Neural cell (in vitro differentiated cells): ENCODE measurements around the gene KMT2B. TPM values are rescaled to one million over a fixed set of nuclear protein-coding genes. Genes with fewer than 3 reads are reported as not detected.

Experiments
- H2AFZ ChIP-seq: fragments of 200-600, 300-800 bp; sonication (generic), shearing (Covaris generic); 2 replicates; pipeline ENCODE4 v1.6.0; 2014; ENCODE audit warnings: low read depth, mild to moderate bottlenecking, antibody characterized with exemption, low read length, moderate library complexity
- H3F3A ChIP-seq: fragments of 200-600 bp; shearing (Covaris generic); 2 replicates; pipeline ENCODE4 v1.6.1; 2016; ENCODE audit warnings: mild to moderate bottlenecking, moderate library complexity, mixed read lengths, antibody characterized with exemption, low read length; ENCODE audit not compliant: insufficient read depth, poor library complexity, severe bottlenecking
- H3K27ac ChIP-seq: fragments of 200-600, 300-800 bp; sonication (generic), shearing (Covaris generic); 2 replicates; pipeline ENCODE4 v1.5.1; 2014; ENCODE audit warnings: mild to moderate bottlenecking, low read length, moderate library complexity
- H3K27me3 ChIP-seq: fragments of 300-800, 200-600 bp; sonication (generic), shearing (Covaris generic); 2 replicates; pipeline ENCODE4 v1.6.0; 2014; ENCODE audit warnings: mild to moderate bottlenecking, low read depth, low read length, moderate library complexity; ENCODE audit not compliant: insufficient read depth
- H3K36me3 ChIP-seq: fragments of 300-800, 200-600 bp; sonication (generic), shearing (Covaris generic); 2 replicates; pipeline ENCODE4 v1.5.1; 2014; ENCODE audit warnings: mild to moderate bottlenecking, antibody characterized with exemption, low read length, moderate library complexity; ENCODE audit not compliant: insufficient read depth
- H3K4me2 ChIP-seq: fragments of 300-800, 200-600 bp; sonication (generic), shearing (Covaris generic); 2 replicates; pipeline ENCODE4 v1.6.0; 2014; ENCODE audit warnings: mild to moderate bottlenecking, low read length
- H3K4me3 ChIP-seq: fragments of 300-800, 200-600 bp; sonication (generic), shearing (Covaris generic); 2 replicates; pipeline ENCODE4 v1.5.1; 2014; ENCODE audit warnings: mild to moderate bottlenecking, low read length, moderate library complexity
- H3K79me2 ChIP-seq: fragments of 200-600 bp; shearing (Covaris generic); replicated peaks from 2 replicates; pipeline ENCODE4 v1.6.0; 2014; ENCODE audit warnings: mild to moderate bottlenecking, low read length, moderate library complexity; ENCODE audit not compliant: insufficient read depth
- H3K9ac ChIP-seq: fragments of 300-800, 200-600 bp; sonication (generic), shearing (Covaris generic); 2 replicates; pipeline ENCODE4 v1.6.1; 2016; ENCODE audit warnings: mild to moderate bottlenecking, low read length, mixed read lengths
- H3K9me2 ChIP-seq: fragments of 200-600 bp; shearing (Covaris generic); 2 replicates; pipeline ENCODE4 v1.6.1; 2016; ENCODE audit warnings: mild to moderate bottlenecking, low read length, mixed read lengths; ENCODE audit not compliant: insufficient read depth
- H3K9me3 ChIP-seq: fragments of 200-600, 300-800 bp; sonication (generic), shearing (Covaris generic); 2 replicates; pipeline ENCODE4 v1.6.1; 2016; ENCODE audit warnings: mild to moderate bottlenecking, mixed run types, low read length, moderate library complexity, mixed read lengths
- H4K20me1 ChIP-seq: fragments of 200-600 bp; shearing (Covaris generic); 2 replicates; pipeline ENCODE4 v1.6.1; 2016; ENCODE audit warnings: mild to moderate bottlenecking, mixed run types; ENCODE audit not compliant: insufficient read depth
- EP300 ChIP-seq: fragments of 450-650 bp; conservative IDR thresholded peaks from 2 replicates; pipeline ENCODE4 v1.6.1; 2014; ENCODE audit warnings: antibody characterized with exemption, mild to moderate bottlenecking, moderate library complexity; ENCODE audit not compliant: poor library complexity, severe bottlenecking
- EZH2 ChIP-seq: fragments of 200-600, 300-800 bp; shearing (Covaris generic), sonication (generic); IDR thresholded peaks from 2 replicates; pipeline ENCODE4 v1.6.1; 2014; ENCODE audit warnings: antibody characterized with exemption, low read length, borderline replicate concordance, mild to moderate bottlenecking; ENCODE audit not compliant: insufficient read depth, poor library complexity, severe bottlenecking
- MXI1 ChIP-seq: fragments of 450-650 bp; conservative IDR thresholded peaks from 2 replicates; pipeline ENCODE4 v1.6.1; 2014; ENCODE audit warnings: antibody characterized with exemption, mild to moderate bottlenecking; ENCODE audit not compliant: poor library complexity, severe bottlenecking
- POLR2AphosphoS5 ChIP-seq: IDR thresholded peaks from 2 replicates; pipeline ENCODE4 v1.6.1; 2012
- RAD21 ChIP-seq: fragments of 450-650 bp; conservative IDR thresholded peaks from 2 replicates; pipeline ENCODE4 v1.6.1; 2014; ENCODE audit warnings: antibody characterized with exemption, mild to moderate bottlenecking, moderate library complexity
- SMC3 ChIP-seq: fragments of 450-650 bp; conservative IDR thresholded peaks from 2 replicates; pipeline ENCODE4 v1.6.1; 2014; ENCODE audit warnings: antibody characterized with exemption, mild to moderate bottlenecking, moderate library complexity; ENCODE audit not compliant: poor library complexity
- TAF1 ChIP-seq: IDR thresholded peaks from 2 replicates; pipeline ENCODE4 v1.6.1; 2012; ENCODE audit warnings: low read depth
- polyA plus RNA-seq: library from polyadenylated mRNA; depleted of rRNA; stranded (reverse); fragments of >200 nt; gene quantifications from 2 replicates; pipeline ENCODE4 v1.2.3, GENCODE V29; 2014
- TF ChIP-seq, protein P1 (sequence below): IDR thresholded peaks from 2 replicates; pipeline ENCODE4 v1.6.1; 2012; ENCODE audit warnings: borderline replicate concordance
- TF ChIP-seq, protein P2 (sequence below): fragments of 450-650 bp; IDR thresholded peaks from 2 replicates; pipeline ENCODE4 v1.5.1; 2014; ENCODE audit warnings: antibody characterized with exemption, mild to moderate bottlenecking, moderate library complexity; ENCODE audit not compliant: poor library complexity, severe bottlenecking

The KMT2B gene
- polyA plus RNA-seq, 1 donor from 2014 or later, result 15.8 TPM

DNA sequence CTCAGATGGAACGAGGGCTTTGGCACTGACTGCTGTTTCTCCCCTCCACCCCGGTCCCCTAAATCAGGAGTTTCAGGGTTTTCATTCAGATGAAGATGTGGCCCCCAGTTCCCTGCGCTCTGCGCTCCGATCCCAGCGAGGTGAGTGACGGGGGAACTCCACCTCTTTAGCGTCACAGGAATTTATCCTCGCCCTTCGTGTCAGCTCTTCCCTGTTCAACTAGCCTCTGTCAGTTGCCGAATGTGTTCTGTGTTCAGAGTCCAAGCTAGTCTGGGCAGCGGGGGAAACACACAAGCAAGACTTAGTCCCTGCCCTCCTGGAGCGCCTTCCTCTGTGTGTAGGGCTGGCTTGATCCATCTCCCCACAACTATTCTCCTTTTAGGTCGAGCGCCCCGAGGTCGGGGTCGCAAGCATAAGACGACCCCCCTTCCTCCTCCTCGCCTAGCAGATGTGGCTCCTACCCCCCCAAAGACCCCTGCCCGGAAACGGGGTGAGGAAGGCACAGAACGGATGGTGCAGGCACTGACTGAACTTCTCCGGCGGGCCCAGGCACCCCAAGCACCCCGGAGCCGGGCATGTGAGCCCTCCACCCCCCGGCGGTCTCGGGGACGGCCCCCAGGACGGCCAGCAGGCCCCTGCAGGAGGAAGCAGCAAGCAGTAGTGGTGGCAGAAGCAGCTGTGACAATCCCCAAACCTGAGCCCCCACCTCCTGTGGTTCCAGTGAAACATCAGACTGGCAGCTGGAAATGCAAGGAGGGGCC lies 1.8 kb downstream of the KMT2B start:
- Histone ChIP-seq H3K4me2 (peak overlapping the region; percentile 70), H3K4me3 (peak overlapping the region; percentile 94), H3K9me3 (no peaks in the 10 kb centered on the region), H3K9ac (peak overlapping the region; percentile 82), H2AFZ (no peak overlapping the region), H3K36me3 (no peaks in the 10 kb centered on the region), H3K79me2 (peaks cover 22% of the 10 kb centered on the region), H3K27ac (no peak overlapping the region), H3K9me2 (no peaks in the 10 kb centered on the region), H3K27me3 (no peaks in the 10 kb centered on the region), H4K20me1 (no peaks in the 10 kb centered on the region), H3F3A (no peaks in the 10 kb centered on the region)
- TF ChIP-seq EZH2 (no peak), TAF1 (no peak), SMC3 (no peak), RAD21 (no peak), MXI1 (no peak), EP300 (no peak), POLR2AphosphoS5 (no peak)
- TF ChIP-seq, protein P1, sequence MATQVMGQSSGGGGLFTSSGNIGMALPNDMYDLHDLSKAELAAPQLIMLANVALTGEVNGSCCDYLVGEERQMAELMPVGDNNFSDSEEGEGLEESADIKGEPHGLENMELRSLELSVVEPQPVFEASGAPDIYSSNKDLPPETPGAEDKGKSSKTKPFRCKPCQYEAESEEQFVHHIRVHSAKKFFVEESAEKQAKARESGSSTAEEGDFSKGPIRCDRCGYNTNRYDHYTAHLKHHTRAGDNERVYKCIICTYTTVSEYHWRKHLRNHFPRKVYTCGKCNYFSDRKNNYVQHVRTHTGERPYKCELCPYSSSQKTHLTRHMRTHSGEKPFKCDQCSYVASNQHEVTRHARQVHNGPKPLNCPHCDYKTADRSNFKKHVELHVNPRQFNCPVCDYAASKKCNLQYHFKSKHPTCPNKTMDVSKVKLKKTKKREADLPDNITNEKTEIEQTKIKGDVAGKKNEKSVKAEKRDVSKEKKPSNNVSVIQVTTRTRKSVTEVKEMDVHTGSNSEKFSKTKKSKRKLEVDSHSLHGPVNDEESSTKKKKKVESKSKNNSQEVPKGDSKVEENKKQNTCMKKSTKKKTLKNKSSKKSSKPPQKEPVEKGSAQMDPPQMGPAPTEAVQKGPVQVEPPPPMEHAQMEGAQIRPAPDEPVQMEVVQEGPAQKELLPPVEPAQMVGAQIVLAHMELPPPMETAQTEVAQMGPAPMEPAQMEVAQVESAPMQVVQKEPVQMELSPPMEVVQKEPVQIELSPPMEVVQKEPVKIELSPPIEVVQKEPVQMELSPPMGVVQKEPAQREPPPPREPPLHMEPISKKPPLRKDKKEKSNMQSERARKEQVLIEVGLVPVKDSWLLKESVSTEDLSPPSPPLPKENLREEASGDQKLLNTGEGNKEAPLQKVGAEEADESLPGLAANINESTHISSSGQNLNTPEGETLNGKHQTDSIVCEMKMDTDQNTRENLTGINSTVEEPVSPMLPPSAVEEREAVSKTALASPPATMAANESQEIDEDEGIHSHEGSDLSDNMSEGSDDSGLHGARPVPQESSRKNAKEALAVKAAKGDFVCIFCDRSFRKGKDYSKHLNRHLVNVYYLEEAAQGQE, result no peak
- TF ChIP-seq, protein P2, sequence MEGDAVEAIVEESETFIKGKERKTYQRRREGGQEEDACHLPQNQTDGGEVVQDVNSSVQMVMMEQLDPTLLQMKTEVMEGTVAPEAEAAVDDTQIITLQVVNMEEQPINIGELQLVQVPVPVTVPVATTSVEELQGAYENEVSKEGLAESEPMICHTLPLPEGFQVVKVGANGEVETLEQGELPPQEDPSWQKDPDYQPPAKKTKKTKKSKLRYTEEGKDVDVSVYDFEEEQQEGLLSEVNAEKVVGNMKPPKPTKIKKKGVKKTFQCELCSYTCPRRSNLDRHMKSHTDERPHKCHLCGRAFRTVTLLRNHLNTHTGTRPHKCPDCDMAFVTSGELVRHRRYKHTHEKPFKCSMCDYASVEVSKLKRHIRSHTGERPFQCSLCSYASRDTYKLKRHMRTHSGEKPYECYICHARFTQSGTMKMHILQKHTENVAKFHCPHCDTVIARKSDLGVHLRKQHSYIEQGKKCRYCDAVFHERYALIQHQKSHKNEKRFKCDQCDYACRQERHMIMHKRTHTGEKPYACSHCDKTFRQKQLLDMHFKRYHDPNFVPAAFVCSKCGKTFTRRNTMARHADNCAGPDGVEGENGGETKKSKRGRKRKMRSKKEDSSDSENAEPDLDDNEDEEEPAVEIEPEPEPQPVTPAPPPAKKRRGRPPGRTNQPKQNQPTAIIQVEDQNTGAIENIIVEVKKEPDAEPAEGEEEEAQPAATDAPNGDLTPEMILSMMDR, result no peak

DNA sequence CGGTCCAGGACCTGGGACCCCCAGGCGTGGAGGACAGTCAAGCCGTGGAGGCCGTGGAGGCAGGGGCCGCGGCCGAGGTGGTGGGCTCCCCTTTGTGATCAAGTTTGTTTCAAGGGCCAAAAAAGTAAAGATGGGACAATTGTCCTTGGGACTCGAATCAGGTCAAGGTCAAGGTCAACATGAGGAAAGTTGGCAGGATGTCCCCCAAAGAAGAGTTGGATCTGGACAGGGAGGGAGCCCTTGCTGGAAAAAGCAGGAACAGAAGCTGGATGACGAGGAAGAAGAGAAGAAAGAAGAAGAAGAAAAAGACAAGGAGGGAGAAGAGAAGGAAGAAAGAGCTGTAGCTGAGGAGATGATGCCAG lies 2.3 kb downstream of the KMT2B start:
- Histone ChIP-seq H3K79me2 (peaks cover 22% of the 10 kb centered on the region), H3K9me3 (no peaks in the 10 kb centered on the region), H3K27me3 (no peaks in the 10 kb centered on the region), H3K9ac (no peak overlapping the region), H3K9me2 (no peaks in the 10 kb centered on the region), H2AFZ (no peak overlapping the region), H3K27ac (no peak overlapping the region), H3K4me2 (no peak overlapping the region), H3K4me3 (no peak overlapping the region), H4K20me1 (no peaks in the 10 kb centered on the region), H3F3A (no peaks in the 10 kb centered on the region), H3K36me3 (no peaks in the 10 kb centered on the region)
- TF ChIP-seq RAD21, result no peak
- TF ChIP-seq EZH2, result no peak
- no peak for TF ChIP-seq SMC3
- TF ChIP-seq EP300, result no peak
- TF ChIP-seq, protein P1, result no peak
- TF ChIP-seq POLR2AphosphoS5, result no peak
- no peak for TF ChIP-seq TAF1
- TF ChIP-seq, protein P2, result no peak
- no peak for TF ChIP-seq MXI1
